ENCODE data around the gene TENT4A. TPM values are rescaled to one million over a fixed set of nuclear protein-coding genes. Genes with fewer than 3 reads are reported as not detected.

TENT4A gene
- total RNA-seq, 1 donor from 2014 or later, result 9.5 TPM

DNA sequence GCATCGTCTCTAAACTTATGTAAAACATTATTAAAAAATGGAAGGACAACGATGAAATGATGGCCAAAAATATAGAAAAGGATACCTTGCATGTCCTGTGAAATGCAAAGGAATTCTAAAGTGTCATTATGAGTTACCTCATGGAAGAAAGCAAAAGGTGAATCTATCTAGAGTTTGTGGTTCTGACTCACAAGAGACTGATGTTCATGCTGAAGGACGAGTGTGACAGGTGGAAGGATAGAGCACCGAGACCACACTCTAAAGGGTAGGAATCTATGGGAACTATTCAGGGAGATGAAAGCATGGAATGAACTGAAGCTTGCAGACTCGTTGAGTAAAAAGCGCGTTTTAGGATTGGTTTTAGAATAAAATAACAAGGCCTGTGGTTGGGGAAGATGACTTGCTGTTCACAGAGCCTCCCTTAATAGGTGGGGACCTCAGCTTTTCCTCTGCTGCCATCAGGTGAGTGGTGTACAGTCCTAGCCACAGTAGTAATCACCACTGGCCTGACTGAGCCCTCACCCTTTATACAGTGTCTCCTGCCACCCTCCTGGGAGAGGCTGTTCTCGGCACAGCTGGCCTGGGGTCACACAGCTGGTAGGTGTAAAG lies 11.2 kb downstream of the TENT4A start:
- H3K4me1 ChIP-seq, result peaks cover 94% of the 10 kb centered on the region
- no peaks in the 10 kb centered on the region for H3K36me3 ChIP-seq
- intact Hi-C loops (cut with micrococcal nuclease), result no loop called here
- H3K27me3 ChIP-seq (ENCODE audit: low read depth), result no peaks in the 10 kb centered on the region
- H3K27ac ChIP-seq (replicated peaks), result no peak overlapping the region
- TF ChIP-seq, protein P1, sequence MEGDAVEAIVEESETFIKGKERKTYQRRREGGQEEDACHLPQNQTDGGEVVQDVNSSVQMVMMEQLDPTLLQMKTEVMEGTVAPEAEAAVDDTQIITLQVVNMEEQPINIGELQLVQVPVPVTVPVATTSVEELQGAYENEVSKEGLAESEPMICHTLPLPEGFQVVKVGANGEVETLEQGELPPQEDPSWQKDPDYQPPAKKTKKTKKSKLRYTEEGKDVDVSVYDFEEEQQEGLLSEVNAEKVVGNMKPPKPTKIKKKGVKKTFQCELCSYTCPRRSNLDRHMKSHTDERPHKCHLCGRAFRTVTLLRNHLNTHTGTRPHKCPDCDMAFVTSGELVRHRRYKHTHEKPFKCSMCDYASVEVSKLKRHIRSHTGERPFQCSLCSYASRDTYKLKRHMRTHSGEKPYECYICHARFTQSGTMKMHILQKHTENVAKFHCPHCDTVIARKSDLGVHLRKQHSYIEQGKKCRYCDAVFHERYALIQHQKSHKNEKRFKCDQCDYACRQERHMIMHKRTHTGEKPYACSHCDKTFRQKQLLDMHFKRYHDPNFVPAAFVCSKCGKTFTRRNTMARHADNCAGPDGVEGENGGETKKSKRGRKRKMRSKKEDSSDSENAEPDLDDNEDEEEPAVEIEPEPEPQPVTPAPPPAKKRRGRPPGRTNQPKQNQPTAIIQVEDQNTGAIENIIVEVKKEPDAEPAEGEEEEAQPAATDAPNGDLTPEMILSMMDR (IDR thresholded peaks at IDR 0.05; ENCODE audit: borderline replicate concordance), result no peak
- DNase-seq, result no peak
- H3K4me3 ChIP-seq, result no peak overlapping the region
- H3K9me3 ChIP-seq (replicated peaks), result no peaks in the 10 kb centered on the region

DNA sequence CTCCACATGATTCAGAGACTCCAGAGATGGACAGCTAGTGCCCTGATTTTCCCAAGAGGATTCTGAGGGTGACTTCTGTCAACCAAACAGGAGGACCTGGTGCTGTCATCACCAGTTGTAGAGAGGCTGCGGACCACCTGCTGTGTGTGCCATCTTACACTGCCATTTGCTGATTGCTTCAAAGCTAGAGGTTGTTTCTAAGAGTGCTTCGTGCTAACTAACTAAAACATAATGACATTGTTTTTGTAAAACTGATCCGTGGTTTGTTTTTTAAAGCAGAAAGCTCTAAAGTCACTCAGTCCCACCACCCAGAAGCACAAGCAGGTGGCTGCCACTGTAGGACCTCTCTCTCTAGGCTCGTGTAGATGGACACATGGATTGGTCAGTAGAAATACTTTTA lies 12.2 kb downstream of the TENT4A start:
- no peaks in the 10 kb centered on the region for H3K9me3 ChIP-seq (replicated peaks)

DNA sequence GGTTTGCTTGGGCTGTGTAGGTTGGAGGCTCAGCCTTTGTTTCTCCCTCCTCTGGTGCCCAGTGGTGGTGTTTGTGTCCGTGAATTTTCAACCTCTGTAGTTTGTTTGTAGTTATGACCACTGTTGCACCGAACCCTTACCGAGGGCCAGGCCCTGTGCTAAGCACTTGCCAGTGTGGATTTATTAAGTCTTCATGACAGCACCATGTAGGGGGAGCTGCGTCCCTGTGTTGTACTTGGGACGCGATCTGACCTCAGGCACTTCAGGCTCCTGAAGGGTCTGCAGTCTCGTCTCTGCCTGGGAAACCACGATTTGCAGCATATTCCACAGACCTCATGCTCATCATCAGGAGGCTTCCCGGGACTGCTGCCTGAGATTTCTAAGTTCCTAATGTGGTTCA lies 12.8 kb downstream of the TENT4A start:
- Histone ChIP-seq H3K4me3 (no peak overlapping the region), H3K9me3 (replicated peaks) (no peaks in the 10 kb centered on the region), H3K4me1 (peaks cover 94% of the 10 kb centered on the region), H3K27ac (replicated peaks) (no peak overlapping the region), H3K27me3 (ENCODE audit: low read depth) (no peaks in the 10 kb centered on the region), H3K36me3 (no peaks in the 10 kb centered on the region)
- TF ChIP-seq, protein P1 (IDR thresholded peaks at IDR 0.05; ENCODE audit: borderline replicate concordance), result no peak
- intact Hi-C loops (cut with micrococcal nuclease), result no loop called here
- no peak for DNase-seq

More for the DNA sequence above, 12.2 kb downstream of the TENT4A start:
- TF ChIP-seq, protein P1 (IDR thresholded peaks at IDR 0.05; ENCODE audit: borderline replicate concordance), result no peak
- no peak overlapping the region for H3K4me3 ChIP-seq
- H3K36me3 ChIP-seq, result no peaks in the 10 kb centered on the region
- no peaks in the 10 kb centered on the region for H3K27me3 ChIP-seq (ENCODE audit: low read depth)
- peaks cover 94% of the 10 kb centered on the region for H3K4me1 ChIP-seq
- no peak overlapping the region for H3K27ac ChIP-seq (replicated peaks)
- no peak for DNase-seq
- intact Hi-C loops (cut with micrococcal nuclease), result no loop called here

DNA sequence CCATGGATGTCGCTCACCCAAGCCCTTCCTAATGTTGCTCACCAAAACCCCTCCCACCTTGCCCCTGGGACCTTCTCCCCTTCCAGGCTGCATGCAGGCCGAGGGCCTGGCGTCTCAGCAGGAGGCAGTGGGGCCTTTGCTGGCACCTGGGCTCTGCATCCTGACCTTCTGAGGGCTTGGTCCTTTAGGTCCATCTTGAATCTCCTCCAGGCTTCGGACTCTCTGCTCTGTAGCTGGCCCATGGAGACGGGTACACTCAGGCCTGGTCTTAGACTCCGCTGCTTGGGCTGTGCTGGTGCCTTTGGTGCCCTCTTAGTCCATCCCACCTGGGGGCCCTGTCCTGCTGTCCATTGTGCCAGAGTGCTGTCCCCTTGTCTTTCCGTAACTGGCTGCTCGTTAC lies 14.0 kb downstream of the TENT4A start:
- Histone ChIP-seq H3K36me3 (no peaks in the 10 kb centered on the region), H3K4me1 (peaks cover 94% of the 10 kb centered on the region), H3K27ac (replicated peaks) (no peak overlapping the region), H3K4me3 (no peak overlapping the region), H3K9me3 (replicated peaks) (no peaks in the 10 kb centered on the region), H3K27me3 (ENCODE audit: low read depth) (no peaks in the 10 kb centered on the region)
- no peak for DNase-seq
- intact Hi-C loops (cut with micrococcal nuclease), result no loop called here
- TF ChIP-seq, protein P1 (IDR thresholded peaks at IDR 0.05; ENCODE audit: borderline replicate concordance), result no peak

DNA sequence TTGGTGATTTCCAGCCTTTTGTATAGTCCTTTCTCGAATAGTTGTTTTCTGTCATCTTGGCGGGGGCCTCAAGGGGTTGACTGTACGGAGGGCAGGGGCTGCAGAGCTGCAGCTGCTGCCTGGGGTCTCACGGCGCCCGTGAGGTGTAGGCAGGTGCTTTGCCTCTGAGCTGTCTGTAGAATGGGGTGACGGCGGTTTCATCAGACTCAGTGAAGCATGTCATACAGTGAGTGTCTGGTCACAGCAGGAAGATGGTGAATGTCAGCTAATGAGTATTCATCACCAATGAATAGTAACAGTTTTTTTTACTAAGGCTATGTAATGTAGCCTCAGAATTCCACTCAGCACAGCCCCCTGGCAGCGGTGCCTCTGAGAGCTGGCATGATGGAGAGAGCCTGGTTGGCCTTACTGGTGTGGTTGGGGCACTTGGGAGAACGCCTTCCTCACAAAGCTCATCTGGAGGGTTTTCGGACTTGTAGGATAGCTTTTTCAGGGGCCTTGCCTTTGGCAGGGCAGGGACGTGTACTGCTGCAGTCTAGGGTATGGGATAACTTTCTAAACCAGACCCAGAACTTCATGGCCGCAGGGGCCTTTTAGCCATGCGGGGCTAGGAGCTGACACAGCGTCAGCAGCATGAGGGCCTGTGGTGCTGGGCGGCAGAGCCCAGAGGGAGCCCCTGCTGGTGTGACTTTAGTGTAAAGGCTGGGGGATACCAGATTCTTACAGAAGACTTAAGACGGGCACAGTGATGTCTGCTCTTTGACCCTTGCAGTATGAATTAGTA lies 15.0 kb downstream of the TENT4A start:
- DNase-seq, result no peak
- Histone ChIP-seq H3K27ac (replicated peaks) (no peak overlapping the region), H3K4me1 (peaks cover 94% of the 10 kb centered on the region), H3K4me3 (no peak overlapping the region), H3K36me3 (no peaks in the 10 kb centered on the region), H3K9me3 (replicated peaks) (no peaks in the 10 kb centered on the region), H3K27me3 (ENCODE audit: low read depth) (no peaks in the 10 kb centered on the region)
- intact Hi-C loops (cut with micrococcal nuclease), result no loop called here
- TF ChIP-seq, protein P1 (IDR thresholded peaks at IDR 0.05; ENCODE audit: borderline replicate concordance), result no peak

All from left ventricle myocardium inferior (tissue), 1 donor.